GM13977 (cell line): ENCODE measurements around the gene AFF1.

ENCODE experiments used
- DNase-seq: peaks from one replicate; pipeline ENCODE4 v3.0.0; 2012; ENCODE audit warnings: low spot score
- in situ Hi-C: fragments of 300-500 bp; cut with MboI; formaldehyde crosslinking; loops from one replicate; pipeline ENCODE4 v1.12.0; 2022; ENCODE audit warnings: low sequenced_read_pairs, low pct_unique_long_range_greater_than_20kb, mixed read lengths, inconsistent platforms; ENCODE audit not compliant: unreplicated experiment
- TF ChIP-seq, protein P1 (sequence below): IDR thresholded peaks from 2 replicates; pipeline ENCODE4 v1.5.1; 2012; ENCODE audit warnings: mild to moderate bottlenecking, control low read depth; ENCODE audit not compliant: insufficient read depth; ENCODE audit errors: extremely low read depth, missing control alignments

The AFF1 gene

DNA sequence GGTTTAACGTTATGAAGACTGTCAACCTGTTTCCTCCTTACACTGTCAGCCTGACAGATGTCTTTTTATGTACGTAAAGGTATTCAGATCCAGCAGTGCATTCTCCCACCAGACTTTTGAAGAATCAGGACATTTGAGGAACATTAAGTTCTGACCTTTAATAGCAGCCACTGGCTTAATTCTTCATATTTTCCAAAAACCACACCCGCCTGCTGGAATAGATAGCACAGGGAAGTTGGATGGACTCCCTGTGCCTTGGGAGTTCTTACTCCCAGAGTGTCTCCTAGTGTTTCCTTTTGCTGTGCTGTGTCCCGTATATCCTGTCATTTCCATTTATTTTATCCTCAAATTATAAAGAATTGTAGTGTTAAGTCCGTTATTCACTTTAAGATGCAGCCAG, 94.5 kb downstream of the AFF1 start:
- no peak for DNase-seq
- TF ChIP-seq, protein P1, sequence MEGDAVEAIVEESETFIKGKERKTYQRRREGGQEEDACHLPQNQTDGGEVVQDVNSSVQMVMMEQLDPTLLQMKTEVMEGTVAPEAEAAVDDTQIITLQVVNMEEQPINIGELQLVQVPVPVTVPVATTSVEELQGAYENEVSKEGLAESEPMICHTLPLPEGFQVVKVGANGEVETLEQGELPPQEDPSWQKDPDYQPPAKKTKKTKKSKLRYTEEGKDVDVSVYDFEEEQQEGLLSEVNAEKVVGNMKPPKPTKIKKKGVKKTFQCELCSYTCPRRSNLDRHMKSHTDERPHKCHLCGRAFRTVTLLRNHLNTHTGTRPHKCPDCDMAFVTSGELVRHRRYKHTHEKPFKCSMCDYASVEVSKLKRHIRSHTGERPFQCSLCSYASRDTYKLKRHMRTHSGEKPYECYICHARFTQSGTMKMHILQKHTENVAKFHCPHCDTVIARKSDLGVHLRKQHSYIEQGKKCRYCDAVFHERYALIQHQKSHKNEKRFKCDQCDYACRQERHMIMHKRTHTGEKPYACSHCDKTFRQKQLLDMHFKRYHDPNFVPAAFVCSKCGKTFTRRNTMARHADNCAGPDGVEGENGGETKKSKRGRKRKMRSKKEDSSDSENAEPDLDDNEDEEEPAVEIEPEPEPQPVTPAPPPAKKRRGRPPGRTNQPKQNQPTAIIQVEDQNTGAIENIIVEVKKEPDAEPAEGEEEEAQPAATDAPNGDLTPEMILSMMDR = no peak
- in situ Hi-C loops = no loop called here

- DNase-seq = no peak
- in situ Hi-C loops = no loop called here
- TF ChIP-seq, protein P1 = no peak
Measured at GRCh38 chr4:87030124-87030523, 95.3 kb downstream of the AFF1 start.

GRCh38 chr4:87030755-87031441, 96.1 kb downstream of the AFF1 start:
- in situ Hi-C loops = no loop called here
- TF ChIP-seq, protein P1 = no peak
- no peak for DNase-seq

DNA sequence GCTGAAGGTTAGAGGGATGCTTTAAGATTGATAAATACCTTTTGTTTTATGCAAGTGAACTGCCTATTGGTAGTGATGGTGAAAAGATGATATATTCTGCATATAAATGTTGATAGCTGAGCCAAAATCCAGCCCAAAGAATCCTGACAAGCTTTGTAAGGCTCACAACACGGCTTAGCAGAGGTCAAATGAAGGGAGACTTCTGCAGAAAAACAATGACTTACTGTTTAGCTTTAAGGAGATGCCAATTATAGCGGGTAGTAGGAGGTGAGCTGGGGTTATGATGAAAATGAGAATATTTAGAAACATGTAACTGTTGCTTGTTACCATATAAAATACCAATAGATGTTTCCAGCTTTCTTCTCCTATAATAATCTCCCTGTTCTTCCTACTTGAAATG, 97.1 kb downstream of the AFF1 start:
- in situ Hi-C loops = no loop called here
- TF ChIP-seq, protein P1 = no peak
- DNase-seq = no peak

DNA sequence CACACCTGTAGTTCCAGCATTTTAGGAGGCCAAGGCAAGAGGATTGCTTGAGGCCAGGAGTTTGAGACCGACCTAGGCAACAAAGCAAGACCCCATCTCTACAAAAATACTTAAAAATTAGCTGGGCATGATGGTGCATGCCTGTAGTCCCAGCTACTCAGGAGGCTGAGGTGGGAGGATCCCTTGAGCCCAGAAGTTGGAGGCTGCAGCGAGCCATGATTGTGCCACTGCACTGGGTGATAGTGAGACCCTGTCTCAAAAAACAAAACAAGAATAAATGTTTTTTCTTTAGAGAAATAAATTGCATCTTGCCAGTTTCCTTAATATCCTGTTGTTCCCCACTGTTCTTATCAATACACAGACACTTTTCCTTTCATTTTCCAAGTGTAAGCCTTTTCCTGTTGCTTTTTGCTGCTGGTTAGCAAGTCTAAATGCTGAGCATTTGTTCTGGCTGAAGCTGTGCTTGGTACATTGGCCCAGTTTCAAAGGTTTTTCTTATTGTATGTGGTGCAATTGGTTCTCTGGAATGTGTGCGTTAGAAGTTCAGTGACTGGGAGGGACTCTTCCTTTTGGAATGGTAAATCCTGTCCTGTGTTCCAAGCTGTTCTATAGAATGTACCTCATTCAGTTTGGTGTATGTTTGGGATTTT, 98.2 kb downstream of the AFF1 start:
- in situ Hi-C loops = no loop called here
- TF ChIP-seq, protein P1 = no peak
- DNase-seq = no peak

DNA sequence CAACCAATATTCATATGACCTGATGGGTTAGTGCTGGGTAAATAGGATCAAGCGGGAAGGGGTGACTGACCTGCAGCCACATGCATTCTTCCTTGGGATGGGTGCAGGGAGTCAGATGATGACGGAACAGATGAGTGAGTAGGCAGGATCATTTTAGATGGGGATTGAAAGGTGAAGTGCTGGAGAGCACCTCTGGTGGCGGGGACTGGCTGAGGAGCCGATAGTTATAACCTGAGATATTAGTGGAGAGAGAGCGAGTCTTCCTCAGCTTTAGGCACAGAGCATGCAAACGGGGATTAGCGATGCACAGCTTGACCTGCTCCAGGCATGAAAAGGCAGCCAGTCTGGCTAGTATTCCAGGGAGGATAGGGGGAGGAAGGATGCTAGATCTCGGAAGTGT, 99.1 kb downstream of the AFF1 start:
- in situ Hi-C loops = no loop called here
- no peak for DNase-seq
- TF ChIP-seq, protein P1 = no peak
